Measurements from ENCODE around the gene EFCAB6. TPM values are rescaled to one million over a fixed set of nuclear protein-coding genes. Genes with fewer than 3 reads are reported as not detected.

EFCAB6 gene
- total and polyA plus RNA-seq, 8 donors, result 0.29 to 10.5 (median 3.5) TPM

- 45 to 51% (median 48%) methylated on average over 18 of the region's 18 CpGs for WGBS, 5 donors
These were observed 330.4 kb downstream of the EFCAB6 start for GRCh38 chr22:43481568-43482317.

GRCh38 chr22:43479962-43480361 is 332.1 kb downstream of the EFCAB6 start:
- intact Hi-C loops (cut with DNase I; ENCODE audit: low total_unique reads), result no loop called here

More at GRCh38 chr22:43481568-43482317, 330.4 kb downstream of the EFCAB6 start:
- Histone ChIP-seq H3K4me1 (no peaks in the 10 kb centered on the region), H3K4me3 (no peak overlapping the region), H3K9me3 (no peaks in the 10 kb centered on the region), H3K27ac (no peak overlapping the region), H3K27me3 (peaks cover 0 to 30% (median 7%) of the 10 kb centered on the region in 3 donors), H3K36me3 (no peaks in the 10 kb centered on the region)
- intact Hi-C loops (cut with DNase I; ENCODE audit: low total_unique reads), result no loop called here
- peak; percentile 37 to 46 for DNase-seq
- no peak for TF ChIP-seq POLR2AphosphoS5 (IDR thresholded peaks at IDR 0.05)
- TF ChIP-seq, protein P1, sequence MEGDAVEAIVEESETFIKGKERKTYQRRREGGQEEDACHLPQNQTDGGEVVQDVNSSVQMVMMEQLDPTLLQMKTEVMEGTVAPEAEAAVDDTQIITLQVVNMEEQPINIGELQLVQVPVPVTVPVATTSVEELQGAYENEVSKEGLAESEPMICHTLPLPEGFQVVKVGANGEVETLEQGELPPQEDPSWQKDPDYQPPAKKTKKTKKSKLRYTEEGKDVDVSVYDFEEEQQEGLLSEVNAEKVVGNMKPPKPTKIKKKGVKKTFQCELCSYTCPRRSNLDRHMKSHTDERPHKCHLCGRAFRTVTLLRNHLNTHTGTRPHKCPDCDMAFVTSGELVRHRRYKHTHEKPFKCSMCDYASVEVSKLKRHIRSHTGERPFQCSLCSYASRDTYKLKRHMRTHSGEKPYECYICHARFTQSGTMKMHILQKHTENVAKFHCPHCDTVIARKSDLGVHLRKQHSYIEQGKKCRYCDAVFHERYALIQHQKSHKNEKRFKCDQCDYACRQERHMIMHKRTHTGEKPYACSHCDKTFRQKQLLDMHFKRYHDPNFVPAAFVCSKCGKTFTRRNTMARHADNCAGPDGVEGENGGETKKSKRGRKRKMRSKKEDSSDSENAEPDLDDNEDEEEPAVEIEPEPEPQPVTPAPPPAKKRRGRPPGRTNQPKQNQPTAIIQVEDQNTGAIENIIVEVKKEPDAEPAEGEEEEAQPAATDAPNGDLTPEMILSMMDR (IDR thresholded peaks at IDR 0.05), result peak in 2 of 7 experiments; percentile 29 to 32

DNA sequence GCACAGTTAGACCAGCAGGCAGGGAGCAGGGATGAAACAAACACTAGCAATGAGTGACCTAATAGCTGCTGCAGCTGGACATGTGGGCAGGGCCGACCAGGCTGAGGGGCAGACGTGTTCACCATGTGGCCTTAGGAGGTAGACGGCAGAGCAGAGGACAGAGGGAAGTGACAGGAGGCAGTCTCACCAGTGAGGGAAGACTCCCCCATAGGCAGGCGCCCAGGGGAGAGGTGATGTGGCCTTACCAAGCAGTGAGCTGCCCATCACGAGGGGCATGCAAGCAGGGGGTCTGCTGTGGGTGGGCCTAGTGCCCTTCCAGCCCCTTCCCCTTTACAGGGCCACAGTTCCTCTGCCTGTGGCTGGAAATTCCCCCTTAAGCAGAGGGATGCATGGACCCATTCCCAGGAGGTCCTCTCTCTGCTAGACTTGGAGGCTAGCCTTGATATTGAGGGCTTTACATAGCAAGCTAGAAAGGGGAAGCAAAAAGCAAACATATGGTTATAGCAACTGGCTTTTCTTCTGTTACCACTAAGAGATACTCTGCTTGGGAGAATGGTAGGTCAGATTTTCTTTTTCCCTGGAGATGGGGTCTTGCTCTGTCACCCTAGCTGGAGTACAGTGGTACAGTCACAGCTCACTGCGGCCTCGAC is 332.7 kb downstream of the EFCAB6 start:
- intact Hi-C loops (cut with DNase I; ENCODE audit: low total_unique reads), result no loop called here
- Histone ChIP-seq H3K9me3 (no peaks in the 10 kb centered on the region), H3K4me1 (no peaks in the 10 kb centered on the region), H3K36me3 (no peaks in the 10 kb centered on the region), H3K27me3 (peaks cover 0 to 21% (median 0%) of the 10 kb centered on the region in 3 donors), H3K4me3 (no peak overlapping the region), H3K27ac (no peak overlapping the region)
- WGBS, 5 donors, result 76 to 89% (median 82%) methylated on average over 7 of the region's 7 CpGs
- no peak for DNase-seq
- no peak for TF ChIP-seq POLR2A (IDR thresholded peaks at IDR 0.05)
- TF ChIP-seq, protein P1 (IDR thresholded peaks at IDR 0.05), result no peak
- no peak for TF ChIP-seq POLR2AphosphoS5 (IDR thresholded peaks at IDR 0.05)
- TF ChIP-seq EP300 (IDR thresholded peaks at IDR 0.05), result no peak

More at GRCh38 chr22:43479962-43480361, 332.1 kb downstream of the EFCAB6 start:
- Histone ChIP-seq H3K9me3 (no peaks in the 10 kb centered on the region), H3K27ac (no peak overlapping the region), H3K4me1 (no peaks in the 10 kb centered on the region), H3K36me3 (no peaks in the 10 kb centered on the region), H3K4me3 (no peak overlapping the region), H3K27me3 (peaks cover 0 to 18% (median 0%) of the 10 kb centered on the region in 3 donors)
- no peak for DNase-seq
- 62 to 81% (median 64%) methylated on average over 5 to 7 of the region's 7 CpGs for WGBS, 5 donors
- TF ChIP-seq EP300 (IDR thresholded peaks at IDR 0.05), result no peak
- no peak for TF ChIP-seq POLR2AphosphoS5 (IDR thresholded peaks at IDR 0.05)
- no peak for TF ChIP-seq POLR2A (IDR thresholded peaks at IDR 0.05)
- TF ChIP-seq, protein P1 (IDR thresholded peaks at IDR 0.05), result no peak

Small RNAs within 50 kb of the gene (small RNA-seq; reads per million reads assigned to genes)
- 0 reads per million in 4 donors for gene HMGN2P9

Other genes starting within 250 kb of the EFCAB6 start
- 1 to 10 TPM in 2 of 5 donors, not detected in 3; 1.0 to 2.2 TPM for gene SULT4A1, start 50.2 kb upstream of the EFCAB6 start, total RNA-seq
- under 1 TPM in 2 of 3 donors, not detected in 1; 0.12 to 0.53 TPM for gene SULT4A1, start 50.2 kb upstream of the EFCAB6 start, polyA plus RNA-seq
- not detected for gene PNPLA5, start 79.7 kb upstream of the EFCAB6 start, total RNA-seq
- gene PNPLA5, start 79.7 kb upstream of the EFCAB6 start, polyA plus RNA-seq, result not detected
- under 1 TPM in 2 of 5 donors, not detected in 3; 0.58 to 0.73 TPM for gene PNPLA3, start 111.5 kb upstream of the EFCAB6 start, total RNA-seq
- gene PNPLA3, start 111.5 kb upstream of the EFCAB6 start, polyA plus RNA-seq, result under 1 TPM in 2 of 3 donors, not detected in 1; 0.12 to 0.35 TPM
- gene SAMM50, start 143.1 kb upstream of the EFCAB6 start, total RNA-seq, result 10 to 100 TPM; 18.7 to 52.1 (median 27.8) TPM
- 10 to 100 TPM; 31.8 to 54.7 (median 34.9) TPM for gene SAMM50, start 143.1 kb upstream of the EFCAB6 start, polyA plus RNA-seq
- gene PARVB, start 212.0 kb upstream of the EFCAB6 start, total RNA-seq, result 100 to 1,000 TPM in 1 of 5 donors, 10 to 100 TPM in 2, 1 to 10 TPM in 2; 2.9 to 143 (median 19.6) TPM
- gene PARVB, start 212.0 kb upstream of the EFCAB6 start, polyA plus RNA-seq, result 10 to 100 TPM in 2 of 3 donors, 1 to 10 TPM in 1; 6.7 to 24.5 (median 18.5) TPM